GM23338 (cell line): ENCODE measurements around the gene MED12L.

Experiments used
- POLR2AphosphoS5 ChIP-seq: IDR thresholded peaks from 2 replicates; pipeline ENCODE4 v1.6.1; 2016; ENCODE audit warnings: antibody characterized with exemption, low read depth
- TF ChIP-seq, protein P1 (sequence below), 2 experiments: fragments of 200-600 bp in 1 of 2; sonication (generic) in 1 of 2; conservative IDR thresholded peaks; 2 replicates each; pipeline versions ENCODE4 v1.5.1 to v1.6.1; 2016 to 2017; ENCODE audit warnings: antibody characterized with exemption in 2 of 2, low read depth in 2 of 2, mild to moderate bottlenecking in 2 of 2, moderate library complexity in 1 of 2

DNA sequence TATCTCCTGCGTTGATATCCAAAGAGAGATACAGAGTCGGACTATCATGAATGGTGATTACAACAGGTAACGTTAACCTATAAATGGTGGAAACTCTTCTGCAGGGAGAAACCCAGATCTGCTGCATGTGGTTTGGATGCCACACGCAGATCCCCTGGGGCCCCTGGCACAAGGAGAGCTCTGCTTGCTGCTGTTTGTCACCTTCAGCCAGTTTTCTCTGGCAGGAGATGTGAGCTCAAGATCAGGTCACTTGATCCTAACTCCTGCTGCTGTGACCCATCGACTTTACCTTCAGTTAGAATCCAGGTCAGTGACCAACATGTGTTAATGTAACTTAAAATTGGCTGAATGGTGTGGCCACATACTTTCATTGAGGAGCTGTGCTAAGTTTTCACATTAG, 141.4 kb downstream of the MED12L start:
- no peak for TF ChIP-seq POLR2AphosphoS5
- TF ChIP-seq, protein P1, sequence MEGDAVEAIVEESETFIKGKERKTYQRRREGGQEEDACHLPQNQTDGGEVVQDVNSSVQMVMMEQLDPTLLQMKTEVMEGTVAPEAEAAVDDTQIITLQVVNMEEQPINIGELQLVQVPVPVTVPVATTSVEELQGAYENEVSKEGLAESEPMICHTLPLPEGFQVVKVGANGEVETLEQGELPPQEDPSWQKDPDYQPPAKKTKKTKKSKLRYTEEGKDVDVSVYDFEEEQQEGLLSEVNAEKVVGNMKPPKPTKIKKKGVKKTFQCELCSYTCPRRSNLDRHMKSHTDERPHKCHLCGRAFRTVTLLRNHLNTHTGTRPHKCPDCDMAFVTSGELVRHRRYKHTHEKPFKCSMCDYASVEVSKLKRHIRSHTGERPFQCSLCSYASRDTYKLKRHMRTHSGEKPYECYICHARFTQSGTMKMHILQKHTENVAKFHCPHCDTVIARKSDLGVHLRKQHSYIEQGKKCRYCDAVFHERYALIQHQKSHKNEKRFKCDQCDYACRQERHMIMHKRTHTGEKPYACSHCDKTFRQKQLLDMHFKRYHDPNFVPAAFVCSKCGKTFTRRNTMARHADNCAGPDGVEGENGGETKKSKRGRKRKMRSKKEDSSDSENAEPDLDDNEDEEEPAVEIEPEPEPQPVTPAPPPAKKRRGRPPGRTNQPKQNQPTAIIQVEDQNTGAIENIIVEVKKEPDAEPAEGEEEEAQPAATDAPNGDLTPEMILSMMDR (conservative IDR thresholded peaks at IDR 0.05; ENCODE audit: low read depth in 2 of 2), result no peak
